IMR-90 (cell line): ENCODE data around the gene SUCLA2. TPM values are rescaled to one million over a fixed set of nuclear protein-coding genes. Genes with fewer than 3 reads are reported as not detected.

Experiments
- ATAC-seq: fragments of 200-7000 bp; cut with Tn5 transposase; 2 replicates; pipeline ENCODE4 v1.9.1; 2020; ENCODE audit warnings: low read depth, mild to moderate bottlenecking, moderate library complexity
- BruUV-seq: library from RNA; stranded (reverse); fragments of 400-500 nt; replicated peaks from 2 replicates; lab custom pipeline; 2021; lab: Mats Ljungman, UMichigan
- CTCF ChIA-PET: fragments of 300-600 bp; formaldehyde crosslinking; extraction: SDS; loops from one replicate; lab custom pipeline; 2021; ENCODE audit warnings: antibody characterized with exemption; lab: Yijun Ruan, JAX
- POLR2A ChIA-PET: fragments of 300-600 bp; sonication (Branson Sonifier 250); formaldehyde crosslinking; loops from one replicate; lab custom pipeline; 2022; ENCODE audit warnings: antibody characterized with exemption; ENCODE audit not compliant: unreplicated experiment; lab: Charles Lee
- DNase-seq: peaks from one replicate; pipeline ENCODE4 v3.0.0; 2013
- H2AFZ ChIP-seq: replicated peaks from 2 replicates; pipeline ENCODE3; 2013; ENCODE audit warnings: low read length, mild to moderate bottlenecking; ENCODE audit not compliant: poor library complexity
- H2AK5ac ChIP-seq: 2 replicates; pipeline ENCODE4 v1.6.1; 2013; ENCODE audit warnings: low read depth, low read length, inconsistent platforms
- H2AK9ac ChIP-seq: replicated peaks from 2 replicates; pipeline ENCODE3; 2013; ENCODE audit warnings: mild to moderate bottlenecking, low read depth, low read length, moderate library complexity; ENCODE audit not compliant: poor library complexity
- H2BK120ac ChIP-seq: 2 replicates; pipeline ENCODE4 v1.6.1; 2013; ENCODE audit warnings: low read depth, low read length, inconsistent platforms
- H2BK15ac ChIP-seq: 3 replicates; pipeline ENCODE4 v1.6.1; 2013; ENCODE audit warnings: low read depth, low read length, inconsistent platforms
- H2BK20ac ChIP-seq: 2 replicates; pipeline ENCODE4 v1.6.1; 2013; ENCODE audit warnings: low read depth, mild to moderate bottlenecking, inconsistent platforms, low read length, moderate library complexity
- H2BK5ac ChIP-seq: 2 replicates; pipeline ENCODE4 v1.6.1; 2013; ENCODE audit warnings: mild to moderate bottlenecking, low read depth, low read length, inconsistent platforms; ENCODE audit not compliant: poor library complexity, severe bottlenecking
- H3K14ac ChIP-seq: replicated peaks from 2 replicates; pipeline ENCODE4 v1.6.1; 2013; ENCODE audit warnings: low read depth, low read length, inconsistent platforms
- H3K18ac ChIP-seq: 2 replicates; pipeline ENCODE4 v1.6.1; 2013; ENCODE audit warnings: low read depth, low read length, control low read depth
- H3K23ac ChIP-seq: 2 replicates; pipeline ENCODE4 v1.6.1; 2013; ENCODE audit warnings: low read depth, low read length, inconsistent platforms
- H3K27ac ChIP-seq: 2 replicates; pipeline ENCODE4 v1.5.1; 2013; ENCODE audit warnings: mild to moderate bottlenecking, control low read depth, low read length; ENCODE audit not compliant: insufficient read depth
- H3K27me3 ChIP-seq: 2 replicates; pipeline ENCODE4 v1.6.1; 2013; ENCODE audit warnings: low read length; ENCODE audit not compliant: control insufficient read depth, insufficient read depth
- H3K36me3 ChIP-seq: 2 replicates; pipeline ENCODE4 v1.6.1; 2013; ENCODE audit warnings: low read length, mixed read lengths; ENCODE audit not compliant: control insufficient read depth, insufficient read depth
- H3K4ac ChIP-seq: 2 replicates; pipeline ENCODE4 v1.6.1; 2013; ENCODE audit warnings: low read depth, low read length, inconsistent platforms
- H3K4me1 ChIP-seq: 2 replicates; pipeline ENCODE4 v1.6.1; 2013; ENCODE audit warnings: low read length, mixed read lengths; ENCODE audit not compliant: control insufficient read depth, insufficient read depth
- H3K4me2 ChIP-seq: 2 replicates; pipeline ENCODE4 v1.6.1; 2013; ENCODE audit warnings: low read depth, mild to moderate bottlenecking, control low read depth, low read length, moderate library complexity
- H3K4me3 ChIP-seq: 2 replicates; pipeline ENCODE4 v1.5.1; 2013; ENCODE audit warnings: low read depth, mild to moderate bottlenecking, control low read depth, low read length, moderate library complexity; ENCODE audit not compliant: insufficient read depth
- H3K56ac ChIP-seq: 2 replicates; pipeline ENCODE4 v1.6.1; 2013; ENCODE audit warnings: low read length, inconsistent platforms; ENCODE audit not compliant: insufficient read depth; ENCODE audit errors: extremely low read depth
- H3K79me1 ChIP-seq, 2 experiments: 2 replicates each; pipeline ENCODE4 v1.6.1; 2013; ENCODE audit warnings: low read length in 2 of 2, inconsistent platforms in 1 of 2, low read depth in 1 of 2
- H3K9ac ChIP-seq: 2 replicates; pipeline ENCODE4 v1.6.1; 2013; ENCODE audit warnings: low read depth, low read length, control low read depth
- H3K9me1 ChIP-seq: 2 replicates; pipeline ENCODE4 v1.6.1; 2013; ENCODE audit warnings: low read length, inconsistent platforms; ENCODE audit not compliant: insufficient read depth
- H3K9me3 ChIP-seq: 2 replicates; pipeline ENCODE4 v1.6.1; 2013; ENCODE audit warnings: low read length; ENCODE audit not compliant: control insufficient read depth, insufficient read depth
- H4K20me1 ChIP-seq: 2 replicates; pipeline ENCODE4 v1.6.1; 2013; ENCODE audit warnings: low read length, inconsistent platforms; ENCODE audit not compliant: insufficient read depth
- H4K5ac ChIP-seq: 2 replicates; pipeline ENCODE4 v1.6.1; 2013; ENCODE audit warnings: mild to moderate bottlenecking, low read depth, low read length, control low read depth
- H4K8ac ChIP-seq, 2 experiments: 2 replicates each; pipeline ENCODE4 v1.6.1; 2013; ENCODE audit warnings: low read depth in 2 of 2, low read length in 2 of 2, control low read depth in 1 of 2, inconsistent platforms in 1 of 2
- H4K91ac ChIP-seq: 2 replicates; pipeline ENCODE4 v1.6.1; 2013; ENCODE audit warnings: low read depth, low read length, inconsistent platforms; ENCODE audit not compliant: insufficient read depth
- CEBPB ChIP-seq: IDR thresholded peaks from 2 replicates; pipeline ENCODE4 v1.6.1; 2012; ENCODE audit warnings: low read depth, low read length, improper control_type of control experiment
- CHD1 ChIP-seq: IDR thresholded peaks from 2 replicates; pipeline ENCODE4 v1.6.1; 2012; ENCODE audit warnings: low read depth, low read length, improper control_type of control experiment
- MAZ ChIP-seq: IDR thresholded peaks from 2 replicates; pipeline ENCODE4 v1.6.1; 2012; ENCODE audit warnings: low read depth, mild to moderate bottlenecking, low read length, improper control_type of control experiment, moderate library complexity, borderline replicate concordance
- MXI1 ChIP-seq: IDR thresholded peaks from 2 replicates; pipeline ENCODE4 v1.6.1; 2012; ENCODE audit warnings: low read depth, mild to moderate bottlenecking, low read length, moderate library complexity, borderline replicate concordance
- NFE2L2 ChIP-seq: fragments of 150-350 bp; IDR thresholded peaks from 2 replicates; pipeline ENCODE4 v1.6.1; 2016; ENCODE audit warnings: low read depth, mild to moderate bottlenecking, low read length
- POLR2A ChIP-seq: IDR thresholded peaks from 2 replicates; pipeline ENCODE4 v1.6.1; 2012; ENCODE audit warnings: mild to moderate bottlenecking, low read depth, low read length
- RFX5 ChIP-seq: IDR thresholded peaks from 2 replicates; pipeline ENCODE4 v1.8.0; 2012; ENCODE audit warnings: low read depth, mild to moderate bottlenecking, low read length, moderate library complexity
- SMC3 ChIP-seq: fragments of 150-350 bp; IDR thresholded peaks from 2 replicates; pipeline ENCODE4 v1.6.1; 2016; ENCODE audit warnings: low read depth, mild to moderate bottlenecking, antibody characterized with exemption, low read length, moderate library complexity
- WGBS, 2 experiments: methylation state at CpG; one replicate each; pipeline versions ENCODE4 v1.1.5 to v1.1.7; 2013; ENCODE audit warnings: missing lambda C conversion rate in 2 of 2; ENCODE audit not compliant: insufficient read length in 1 of 2; ENCODE audit errors: extremely low coverage in 2 of 2; 5-methylcytosine and 5-hydroxymethylcytosine counted together
- dilution Hi-C: fragments of 300-500 bp; cut with HindIII; formaldehyde crosslinking; loops from one replicate; pipeline ENCODE4 v1.14.3; 2018; ENCODE audit warnings: low sequenced_read_pairs; ENCODE audit not compliant: unreplicated experiment
- in situ Hi-C: fragments of 300-500 bp; cut with MboI; formaldehyde crosslinking; loops from 3 replicates; pipeline ENCODE4 v1.14.3; 2019; ENCODE audit warnings: low sequenced_read_pairs, inconsistent platforms, mixed read lengths
- intact Hi-C: fragments of 100-400 bp; cut with micrococcal nuclease; formaldehyde crosslinking; loops from 2 replicates; pipeline ENCODE4 v1.10.0; 2022
- polyA plus RNA-seq, 3 experiments: library from polyadenylated mRNA; depleted of rRNA; stranded (reverse); fragments of >200 nt; gene quantifications; 2 replicates each; pipeline ENCODE4 v1.2.3, GENCODE V29; 2012; ENCODE audit warnings: low replicate concordance in 1 of 3
- total RNA-seq: library from RNA; depleted of rRNA; stranded (reverse); fragments of >200 nt; gene quantifications from 2 replicates; pipeline ENCODE4 v1.2.3, GENCODE V29; 2012
- TF ChIP-seq, protein P1 (sequence below): fragments of 150-350 bp; IDR thresholded peaks from 2 replicates; pipeline ENCODE4 v1.6.1; 2017; ENCODE audit warnings: mild to moderate bottlenecking, antibody characterized with exemption, low read length, low read depth

SUCLA2 gene
- total and polyA plus RNA-seq, 2 of the 4 experiments (the other 2 are of a cell fraction): 31.5 to 36.1 TPM

DNA sequence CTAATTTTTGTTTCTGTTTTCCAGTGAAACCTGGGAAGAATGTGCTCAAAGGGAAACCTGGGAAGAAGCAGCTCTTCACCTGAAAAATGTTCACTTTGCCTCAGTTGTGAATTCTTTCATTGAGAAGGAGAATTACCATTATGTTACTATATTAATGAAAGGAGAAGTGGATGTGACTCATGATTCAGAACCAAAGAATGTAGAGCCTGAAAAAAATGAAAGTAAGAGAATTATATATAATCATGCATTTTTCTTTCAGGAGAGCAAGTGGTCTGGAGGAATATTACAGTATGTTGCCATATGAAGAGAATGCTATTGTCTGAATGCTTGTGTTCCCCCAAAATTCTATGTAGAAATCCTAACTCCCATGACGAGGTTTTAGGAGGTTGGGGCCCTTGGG, 39.8 kb upstream of the SUCLA2 start:
- Histone ChIP-seq H4K8ac (no peak overlapping the region; a peak in 1 of 4 replicates), H3K4me2 (no peak overlapping the region), H3K23ac (no peak overlapping the region), H3K9me1 (peaks cover 7% of the 10 kb centered on the region), H3K18ac (no peak overlapping the region), H3K27ac (no peak overlapping the region), H2AK5ac (no peak overlapping the region), H2AFZ (no peak overlapping the region), H3K9me3 (no peaks in the 10 kb centered on the region), H3K14ac (no peak overlapping the region), H3K36me3 (peaks cover 1% of the 10 kb centered on the region; the same call in 1 of the 2 replicates), H2BK120ac (no peak overlapping the region), H4K20me1 (peaks cover 3% of the 10 kb centered on the region; the same call in 1 of the 2 replicates), H4K91ac (no peak overlapping the region), H3K4me1 (peaks cover 8% of the 10 kb centered on the region), H2BK20ac (no peak overlapping the region), H2AK9ac (no peak overlapping the region), H3K56ac (no peak overlapping the region), H3K79me1 (peaks cover 10 to 33% of the 10 kb centered on the region in 2 experiments), H3K27me3 (no peaks in the 10 kb centered on the region), H3K4ac (no peak overlapping the region), H3K9ac (no peak overlapping the region), H4K5ac (no peak overlapping the region), H2BK15ac (no peak overlapping the region), H2BK5ac (peak overlapping the region; percentile 39), H3K4me3 (no peak overlapping the region)
- DNase-seq: peak; percentile 40
- ATAC-seq: no peak
- POLR2A ChIA-PET: no interaction called here
- TF ChIP-seq SMC3 (no peak), CEBPB (no peak), MXI1 (no peak), POLR2A (no peak), MAZ (no peak), RFX5 (no peak), CHD1 (no peak), NFE2L2 (no peak)
- TF ChIP-seq, protein P1, sequence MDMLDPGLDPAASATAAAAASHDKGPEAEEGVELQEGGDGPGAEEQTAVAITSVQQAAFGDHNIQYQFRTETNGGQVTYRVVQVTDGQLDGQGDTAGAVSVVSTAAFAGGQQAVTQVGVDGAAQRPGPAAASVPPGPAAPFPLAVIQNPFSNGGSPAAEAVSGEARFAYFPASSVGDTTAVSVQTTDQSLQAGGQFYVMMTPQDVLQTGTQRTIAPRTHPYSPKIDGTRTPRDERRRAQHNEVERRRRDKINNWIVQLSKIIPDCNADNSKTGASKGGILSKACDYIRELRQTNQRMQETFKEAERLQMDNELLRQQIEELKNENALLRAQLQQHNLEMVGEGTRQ: no peak
- intact Hi-C loops: no loop called here
- no CpG with 5 or more reads among the region's 1 CpG for WGBS, 2 experiments
- no TSS peak for BruUV-seq
- CTCF ChIA-PET: interaction anchor here (0.6 kb wide), 1 partner anchor 230 kb away, joined by 4 read pairs; no protein-coding TSS in a partner anchor
- dilution Hi-C loops: no loop called here
- in situ Hi-C loops: no loop called here
